A549 (cell line): Measurements from ENCODE around the gene DCUN1D2. TPM values are rescaled to one million over a fixed set of nuclear protein-coding genes. Genes with fewer than 3 reads are reported as not detected.

ENCODE experiments used
- ATAC-seq, 2 experiments: fragments of 200-7000 bp in 1 of 2; fragments of >200 bp in 1 of 2; cut with Nextera tagmentation in 1 of 2; cut with Tn5 transposase in 1 of 2; 3 replicates each; pipeline versions ENCODE4 v1.8.0 to v1.9.1; 2018 to 2020; ENCODE audit warnings: mild to moderate bottlenecking in 1 of 2, moderate library complexity in 1 of 2
- CTCF ChIA-PET: fragments of 300-600 bp; sonication (Branson Sonifier 250); formaldehyde crosslinking; extraction: SDS; loops from one replicate; lab custom pipeline; 2021; ENCODE audit warnings: antibody characterized with exemption, inconsistent platforms; lab: Yijun Ruan, JAX
- POLR2A ChIA-PET: fragments of 350-600 bp; formaldehyde crosslinking; extraction: SDS; loops from one replicate; lab custom pipeline; 2021; ENCODE audit warnings: antibody characterized with exemption, inconsistent platforms; lab: Yijun Ruan, JAX
- DNase-seq, 2 experiments: peaks; one replicate each; pipeline versions ENCODE4 v3.0.0 to v3.0.0-alpha.2; 2011 to 2016; ENCODE audit warnings: low read depth in 1 of 2, low spot score in 1 of 2
- FAIRE-seq: peaks from 2 replicates; lab custom pipeline; 2011; peaks lifted over from hg19 to GRCh38; lab: Jason Lieb, UNC
- H3K27ac ChIP-seq, 2 experiments: fragments of >200 bp; sonication (Bioruptor Twin); formaldehyde crosslinking; 3 replicates each; pipeline ENCODE4 v1.5.1; 2016 to 2017
- H3K4me1 ChIP-seq: fragments of >200 bp; sonication (Bioruptor Twin); formaldehyde crosslinking; 3 replicates; pipeline ENCODE4 v1.6.1; 2016
- H3K4me2 ChIP-seq: fragments of >200 bp; sonication (Bioruptor Twin); formaldehyde crosslinking; 3 replicates; pipeline ENCODE4 v1.6.1; 2016
- H3K4me3 ChIP-seq: fragments of >200 bp; sonication (Bioruptor Twin); formaldehyde crosslinking; 3 replicates; pipeline ENCODE4 v1.5.1; 2016
- H3K9me3 ChIP-seq: fragments of >200 bp; sonication (Bioruptor Twin); formaldehyde crosslinking; 3 replicates; pipeline ENCODE4 v1.6.1; 2016
- ATOH8 ChIP-seq: fragments of 250-450 bp; sonication (Bioruptor Pico); IDR thresholded peaks from 2 replicates; pipeline ENCODE4 v1.5.0; 2020; ENCODE audit warnings: low read depth, mild to moderate bottlenecking, moderate library complexity
- BCL3 ChIP-seq: fragments of >200 bp; sonication (Bioruptor Twin); formaldehyde crosslinking; IDR thresholded peaks from 3 replicates; pipeline ENCODE4 v1.6.1; 2016
- CHD4 ChIP-seq: fragments of 200-600 bp; sonication (generic); IDR thresholded peaks from 2 replicates; pipeline ENCODE4 v1.6.1; 2016; ENCODE audit warnings: antibody characterized with exemption, mild to moderate bottlenecking, borderline replicate concordance
- CTCF ChIP-seq: fragments of >200 bp; sonication (Bioruptor Twin); formaldehyde crosslinking; IDR thresholded peaks from 3 replicates; pipeline ENCODE4 v1.5.1; 2016
- EHMT2 ChIP-seq: fragments of 200-600 bp; sonication (generic); IDR thresholded peaks from 2 replicates; pipeline ENCODE4 v1.6.1; 2016; ENCODE audit warnings: antibody characterized with exemption, low read depth, mild to moderate bottlenecking, moderate library complexity
- EP300 ChIP-seq, 2 experiments: fragments of >200 bp; sonication (Bioruptor Twin); formaldehyde crosslinking; IDR thresholded peaks; 2 replicates in 1 of 2; 3 replicates in 1 of 2; pipeline ENCODE4 v1.6.1; 2016 to 2017
- ESRRA ChIP-seq: fragments of 150-350 bp; IDR thresholded peaks from 2 replicates; pipeline ENCODE4 v1.6.1; 2014; ENCODE audit warnings: mild to moderate bottlenecking, low read length, borderline replicate concordance
- GATA3 ChIP-seq: IDR thresholded peaks from 2 replicates; pipeline ENCODE4 v1.6.1; 2012; ENCODE audit warnings: borderline replicate concordance
- HDAC2 ChIP-seq: fragments of 200-600 bp; sonication (generic); IDR thresholded peaks from 2 replicates; pipeline ENCODE4 v1.6.1; 2016
- HMGXB4 ChIP-seq: fragments of 250-450 bp; sonication (Bioruptor Pico); IDR thresholded peaks from 2 replicates; pipeline ENCODE4 v1.5.0; 2021; ENCODE audit warnings: mild to moderate bottlenecking, moderate library complexity, borderline replicate concordance
- HOXA7 ChIP-seq: fragments of 250-450 bp; sonication (Bioruptor Pico); IDR thresholded peaks from 2 replicates; pipeline ENCODE4 v1.5.0; 2020; ENCODE audit warnings: mild to moderate bottlenecking, moderate library complexity
- HOXB13 ChIP-seq: fragments of 250-450 bp; sonication (Bioruptor Pico); IDR thresholded peaks from 2 replicates; pipeline ENCODE4 v1.5.0; 2020; ENCODE audit warnings: low read depth, mild to moderate bottlenecking, moderate library complexity
- KDM1A ChIP-seq: fragments of 200-600 bp; sonication (generic); IDR thresholded peaks from 2 replicates; pipeline ENCODE4 v1.6.1; 2016; ENCODE audit warnings: low read depth, mild to moderate bottlenecking
- KDM5A ChIP-seq: fragments of 200-600 bp; sonication (generic); IDR thresholded peaks from 2 replicates; pipeline ENCODE4 v1.6.1; 2016; ENCODE audit warnings: antibody characterized with exemption, mild to moderate bottlenecking
- MAZ ChIP-seq: fragments of 150-350 bp; IDR thresholded peaks from 2 replicates; pipeline ENCODE4 v1.6.1; 2014; ENCODE audit warnings: antibody characterized with exemption, low read depth, low read length, borderline replicate concordance
- NPAS2 ChIP-seq: fragments of 250-450 bp; sonication (Bioruptor Pico); IDR thresholded peaks from 2 replicates; pipeline ENCODE4 v1.8.0; 2022; ENCODE audit warnings: mild to moderate bottlenecking, moderate library complexity, borderline replicate concordance
- POLR2A ChIP-seq: IDR thresholded peaks from 2 replicates; pipeline ENCODE4 v1.6.1; 2012; ENCODE audit warnings: mild to moderate bottlenecking, low read length
- POLR2AphosphoS2 ChIP-seq: conservative IDR thresholded peaks from 2 replicates; pipeline ENCODE4 v1.6.1; 2012; ENCODE audit warnings: low read length, improper control_type of control experiment, inconsistent platforms
- RCOR1 ChIP-seq: fragments of 150-350 bp; IDR thresholded peaks from 2 replicates; pipeline ENCODE4 v1.6.1; 2014; ENCODE audit warnings: antibody characterized with exemption, low read length, low read depth
- RNF2 ChIP-seq: fragments of 200-600 bp; sonication (generic); IDR thresholded peaks from 2 replicates; pipeline ENCODE4 v1.6.1; 2016; ENCODE audit warnings: low read depth, mild to moderate bottlenecking, antibody characterized with exemption, moderate library complexity, borderline replicate concordance
- SREBF2 ChIP-seq: fragments of 450-650 bp; IDR thresholded peaks from 2 replicates; pipeline ENCODE4 v1.6.1; 2014; ENCODE audit warnings: mild to moderate bottlenecking, moderate library complexity
- USF2 ChIP-seq: fragments of 450-650 bp; IDR thresholded peaks from 2 replicates; pipeline ENCODE4 v1.6.1; 2014; ENCODE audit warnings: antibody characterized with exemption
- ZFP36 ChIP-seq: fragments of 450-650 bp; IDR thresholded peaks from 2 replicates; pipeline ENCODE4 v1.6.1; 2014; ENCODE audit warnings: borderline replicate concordance; ENCODE audit not compliant: partially characterized antibody
- whole genome bisulfite sequencing: methylation state at CpG from one replicate; pipeline ENCODE4 v1.1.6; 2017; ENCODE audit errors: missing lambda C conversion rate; 5-methylcytosine and 5-hydroxymethylcytosine counted together
- polyA plus RNA-seq, 4 experiments: library from polyadenylated mRNA; depleted of rRNA in 3 of 4; stranded (reverse); fragments of >200 nt; fragmentation: RNase III in 1 of 4; extraction: RNeasy Plus Mini Kit Qiagen cat#74134 plus additional on column Dnase treatment in 1 of 4; gene quantifications; 2 replicates in 3 of 4; 3 replicates in 1 of 4; pipeline ENCODE4 v1.2.3, GENCODE V29; 2011 to 2017

DCUN1D2 gene
- polyA plus RNA-seq, 2 of the 4 experiments (the other 2 are of a cell fraction), result 8.4 to 8.6 TPM

- TF ChIP-seq CHD4 (no peak), RNF2 (no peak), HOXB13 (CRISPR knock-in tag) (no peak), HDAC2 (no peak), KDM1A (no peak), POLR2AphosphoS2 (no peak), CTCF (no peak), USF2 (no peak)
- CTCF ChIA-PET, result no interaction called here
- FAIRE-seq, result no peak
Measured at GRCh38 chr13:113420232-113420631, 70.3 kb downstream of the DCUN1D2 start.

GRCh38 chr13:113419531-113420193 lies 70.8 kb downstream of the DCUN1D2 start:
- POLR2A ChIA-PET, result no interaction called here
- Histone ChIP-seq H3K27ac (no peak overlapping the region), H3K4me1 (no peaks in the 10 kb centered on the region), H3K4me2 (no peak overlapping the region), H3K4me3 (no peak overlapping the region), H3K9me3 (no peaks in the 10 kb centered on the region)
- WGBS, result 78% methylated on average over 18 of the region's 18 CpGs
- CTCF ChIA-PET, result no interaction called here
- FAIRE-seq (no peak), ATAC-seq (no peak), DNase-seq (no peak)
- TF ChIP-seq RCOR1 (no peak), EP300 (IDR thresholded peaks at IDR 0.05) (no peak), ATOH8 (no peak), ESRRA (no peak), HMGXB4 (no peak), GATA3 (no peak), KDM1A (no peak), HOXA7 (no peak), POLR2AphosphoS2 (no peak), ZFP36 (no peak), NPAS2 (CRISPR knock-in tag) (no peak), EHMT2 (no peak), MAZ (no peak), BCL3 (no peak), POLR2A (no peak), SREBF2 (no peak), KDM5A (no peak)

More at GRCh38 chr13:113420232-113420631, 70.3 kb downstream of the DCUN1D2 start:
- DNase-seq (no peak), ATAC-seq (no peak)
- H3K4me2 ChIP-seq, result no peak overlapping the region
- H3K4me1 ChIP-seq, result no peaks in the 10 kb centered on the region
- no peak overlapping the region for H3K27ac ChIP-seq
- WGBS, result 79% methylated on average over 15 of the region's 15 CpGs
- POLR2A ChIA-PET, result no interaction called here
- no peaks in the 10 kb centered on the region for H3K9me3 ChIP-seq
- no peak overlapping the region for H3K4me3 ChIP-seq
